GM12872 (cell line): ENCODE data around the gene MET.

ENCODE experiments used
- TF ChIP-seq, protein P1 (sequence below): IDR thresholded peaks from 3 replicates; pipeline ENCODE4 v1.5.1; 2011; ENCODE audit warnings: low read depth, mild to moderate bottlenecking, low read length, moderate library complexity; ENCODE audit not compliant: insufficient read depth

MET gene

DNA sequence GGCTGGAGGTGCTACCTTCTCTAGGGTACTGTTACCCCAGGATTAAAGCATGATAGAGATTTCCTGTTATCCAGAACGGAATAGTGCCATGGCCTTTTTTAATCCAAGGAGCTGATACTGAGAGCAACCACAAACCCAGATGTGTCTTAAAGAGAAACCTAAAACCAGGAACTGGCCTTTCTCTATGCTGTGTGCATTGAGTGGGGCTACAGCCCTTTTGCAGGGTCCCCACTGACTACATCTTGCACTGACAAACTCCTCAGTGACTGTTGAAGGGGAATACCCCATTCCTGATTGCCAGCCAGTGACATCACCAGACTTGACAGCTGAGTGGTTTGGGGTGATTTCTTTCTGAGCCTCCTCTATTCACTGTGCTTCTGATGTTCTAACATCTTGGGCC lies 108.5 kb downstream of the MET start:
- TF ChIP-seq, protein P1, sequence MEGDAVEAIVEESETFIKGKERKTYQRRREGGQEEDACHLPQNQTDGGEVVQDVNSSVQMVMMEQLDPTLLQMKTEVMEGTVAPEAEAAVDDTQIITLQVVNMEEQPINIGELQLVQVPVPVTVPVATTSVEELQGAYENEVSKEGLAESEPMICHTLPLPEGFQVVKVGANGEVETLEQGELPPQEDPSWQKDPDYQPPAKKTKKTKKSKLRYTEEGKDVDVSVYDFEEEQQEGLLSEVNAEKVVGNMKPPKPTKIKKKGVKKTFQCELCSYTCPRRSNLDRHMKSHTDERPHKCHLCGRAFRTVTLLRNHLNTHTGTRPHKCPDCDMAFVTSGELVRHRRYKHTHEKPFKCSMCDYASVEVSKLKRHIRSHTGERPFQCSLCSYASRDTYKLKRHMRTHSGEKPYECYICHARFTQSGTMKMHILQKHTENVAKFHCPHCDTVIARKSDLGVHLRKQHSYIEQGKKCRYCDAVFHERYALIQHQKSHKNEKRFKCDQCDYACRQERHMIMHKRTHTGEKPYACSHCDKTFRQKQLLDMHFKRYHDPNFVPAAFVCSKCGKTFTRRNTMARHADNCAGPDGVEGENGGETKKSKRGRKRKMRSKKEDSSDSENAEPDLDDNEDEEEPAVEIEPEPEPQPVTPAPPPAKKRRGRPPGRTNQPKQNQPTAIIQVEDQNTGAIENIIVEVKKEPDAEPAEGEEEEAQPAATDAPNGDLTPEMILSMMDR = no peak

DNA sequence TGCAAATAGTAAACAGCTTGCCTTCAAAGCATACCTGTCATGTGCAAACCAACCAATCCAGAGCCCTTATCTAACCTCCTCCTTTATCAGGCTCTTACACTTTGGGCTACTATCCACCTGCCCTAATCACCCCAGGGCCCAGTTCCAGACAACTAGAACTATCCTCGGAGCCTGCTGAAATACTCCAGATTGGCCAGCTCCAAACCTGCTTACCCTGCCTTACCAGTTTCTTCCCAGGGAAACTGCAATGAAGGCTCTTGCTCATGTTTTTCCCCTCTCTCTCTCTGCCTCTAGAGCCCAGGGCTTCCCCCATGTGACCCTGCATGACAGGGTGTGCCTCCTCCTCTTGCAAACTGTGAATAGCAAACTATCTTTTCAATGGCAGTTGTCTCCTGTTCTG lies 109.0 kb downstream of the MET start:
- TF ChIP-seq, protein P1 = no peak

DNA sequence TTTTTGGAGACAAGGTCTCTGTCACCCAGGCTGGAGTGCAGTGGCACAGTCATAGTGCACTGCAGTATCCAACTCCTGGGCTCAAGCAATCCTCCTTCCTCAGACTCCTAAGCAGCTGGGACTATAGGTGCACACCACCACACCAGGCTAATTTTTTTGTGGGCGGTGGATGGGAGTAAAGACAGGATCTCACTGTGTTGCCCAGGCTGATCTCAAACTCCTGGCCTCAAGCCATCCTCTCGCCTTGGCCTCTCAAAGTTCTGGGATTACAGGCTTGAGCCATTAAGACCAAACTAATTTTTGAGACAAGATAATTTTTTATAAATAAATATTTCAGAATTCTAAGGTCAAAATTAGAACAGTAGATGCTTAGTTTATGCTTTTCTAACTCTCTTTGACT lies 109.6 kb downstream of the MET start:
- TF ChIP-seq, protein P1 = no peak

DNA sequence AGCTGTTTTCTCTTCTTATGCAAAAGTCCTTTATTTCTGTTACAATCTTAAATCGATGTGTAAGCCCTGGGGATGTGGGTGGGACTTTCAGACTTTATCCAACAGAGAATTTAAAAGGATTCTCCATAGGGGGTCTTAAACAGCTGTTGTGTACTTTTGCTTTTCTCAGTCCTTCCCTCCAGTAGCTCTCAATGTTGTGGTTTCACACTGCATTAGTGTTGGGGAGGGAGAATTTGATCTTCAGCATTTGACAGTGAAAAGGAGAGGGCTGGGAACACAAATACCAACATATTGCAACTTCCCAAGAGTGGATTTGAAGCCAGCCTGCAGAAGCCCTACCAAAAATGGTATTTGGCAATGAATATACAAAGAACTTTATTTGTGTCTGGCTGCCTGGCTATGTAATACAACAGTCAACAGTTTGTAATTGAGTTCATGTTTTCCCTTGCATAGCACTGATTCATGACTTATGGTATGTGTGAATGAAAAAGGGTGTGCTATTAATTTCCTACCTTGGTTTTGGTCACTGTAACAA lies 110.2 kb downstream of the MET start:
- TF ChIP-seq, protein P1 = no peak

DNA sequence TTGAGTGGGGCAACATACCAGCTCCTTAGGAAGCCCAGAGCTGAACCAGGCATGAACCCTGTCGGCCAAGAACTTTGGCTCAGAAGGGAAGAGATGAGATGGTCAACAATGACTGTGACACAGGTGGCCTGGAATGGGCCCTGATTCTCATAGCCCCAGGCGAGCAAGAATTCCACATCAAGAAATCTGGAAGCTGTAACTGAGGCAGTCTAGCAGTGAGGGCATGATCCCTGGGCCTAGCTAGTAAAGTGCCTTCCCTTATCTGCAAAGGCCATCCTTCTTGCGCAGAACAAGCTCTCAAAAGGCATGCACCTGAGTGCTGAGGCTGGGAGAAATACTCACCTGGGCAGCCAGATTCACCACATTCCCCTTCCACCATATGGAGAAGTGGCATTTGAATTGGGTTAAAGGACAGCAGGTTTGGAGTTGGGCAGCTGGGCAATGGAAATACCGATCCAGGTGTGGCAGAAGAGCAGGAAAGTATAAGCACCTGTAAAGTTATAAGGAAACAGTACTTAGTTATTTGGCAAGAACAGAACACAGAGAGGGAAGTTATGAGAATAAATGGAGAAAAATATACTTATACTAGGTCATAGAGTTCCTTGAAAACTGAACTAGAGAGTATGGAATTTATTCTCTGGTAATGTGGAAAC lies 111.8 kb downstream of the MET start:
- TF ChIP-seq, protein P1 = no peak

DNA sequence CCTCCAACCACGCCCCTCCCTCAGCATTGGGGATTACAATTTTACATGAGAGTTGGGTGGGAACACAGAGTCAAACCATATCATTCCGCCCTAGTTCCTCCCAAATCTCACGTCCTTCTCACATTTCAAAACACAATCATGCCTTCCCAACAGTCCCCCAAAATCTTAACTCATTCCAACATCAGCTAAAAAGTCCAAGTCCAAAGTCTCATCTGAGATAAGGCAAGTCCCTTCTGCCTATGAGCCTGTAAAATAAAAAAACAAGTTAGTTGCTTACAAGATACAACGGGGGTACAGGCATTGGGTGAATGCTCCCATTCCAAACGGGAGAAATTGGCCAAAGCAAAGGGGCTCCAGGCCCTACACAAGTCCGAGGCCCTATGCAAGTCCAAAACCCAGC lies 112.7 kb downstream of the MET start:
- TF ChIP-seq, protein P1 = no peak

DNA sequence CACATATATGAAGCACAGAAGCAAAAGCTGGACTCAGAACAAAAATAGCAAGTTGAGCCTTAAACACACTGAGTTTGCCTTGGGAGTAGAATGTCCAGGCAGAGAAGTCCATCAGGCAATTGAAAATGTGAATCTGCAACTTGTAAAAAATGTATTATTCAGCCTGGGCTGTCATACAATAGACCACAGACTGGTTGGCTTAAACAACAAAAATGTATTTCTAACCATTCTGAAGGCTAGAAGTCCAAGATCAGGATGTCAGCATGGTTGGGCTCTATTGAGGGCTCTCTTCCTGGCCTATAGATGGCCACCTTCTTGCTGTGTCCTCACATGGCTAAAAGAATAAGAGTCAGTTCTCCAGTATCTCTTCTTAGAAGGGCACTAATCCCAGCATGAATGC lies 113.8 kb downstream of the MET start:
- TF ChIP-seq, protein P1 = no peak
